ENCODE data around the gene FOXN3.

FOXN3 gene

GRCh38 chr14:89180546-89180945 lies 236.5 kb downstream of the FOXN3 start:
- Mint-ChIP-seq H3K4me1 (ENCODE audit: low read depth) (peaks cover 9% of the 10 kb centered on the region), H3K36me3 (ENCODE audit: low read depth) (peaks cover 42% of the 10 kb centered on the region), H3K27ac (no peak overlapping the region), H3K4me3 (no peak overlapping the region), H3K9me3 (no peaks in the 10 kb centered on the region), H3K27me3 (no peaks in the 10 kb centered on the region)

DNA sequence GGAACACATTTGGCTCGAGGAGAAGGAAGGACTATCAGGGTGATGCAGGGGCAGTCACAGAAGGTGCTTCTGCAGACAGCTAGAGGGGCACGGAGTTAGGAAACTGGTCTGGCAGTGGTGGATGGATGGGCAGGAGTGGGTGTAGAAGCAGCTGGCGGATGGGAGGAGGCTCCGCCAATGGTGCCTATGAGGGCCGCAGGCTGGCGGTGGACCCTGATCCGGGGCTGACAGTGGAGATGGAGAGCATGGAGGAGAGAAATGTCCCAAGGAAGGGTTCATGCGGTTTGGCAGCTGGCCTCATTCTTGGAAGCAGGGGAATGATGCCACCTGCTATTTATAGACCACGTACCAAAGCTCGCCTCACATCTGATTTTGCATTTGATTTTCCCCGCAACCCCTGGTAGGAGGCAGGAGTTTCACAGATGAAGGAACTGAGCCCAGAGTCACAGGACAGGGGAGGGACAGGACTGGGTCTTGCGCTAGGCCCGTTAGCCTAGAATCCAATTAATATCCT lies 237.1 kb downstream of the FOXN3 start:
- Mint-ChIP-seq H3K9me3 (no peaks in the 10 kb centered on the region), H3K27me3 (no peaks in the 10 kb centered on the region), H3K36me3 (ENCODE audit: low read depth) (peaks cover 38% of the 10 kb centered on the region), H3K27ac (no peak overlapping the region), H3K4me1 (ENCODE audit: low read depth) (peaks cover 9% of the 10 kb centered on the region), H3K4me3 (no peak overlapping the region)

DNA sequence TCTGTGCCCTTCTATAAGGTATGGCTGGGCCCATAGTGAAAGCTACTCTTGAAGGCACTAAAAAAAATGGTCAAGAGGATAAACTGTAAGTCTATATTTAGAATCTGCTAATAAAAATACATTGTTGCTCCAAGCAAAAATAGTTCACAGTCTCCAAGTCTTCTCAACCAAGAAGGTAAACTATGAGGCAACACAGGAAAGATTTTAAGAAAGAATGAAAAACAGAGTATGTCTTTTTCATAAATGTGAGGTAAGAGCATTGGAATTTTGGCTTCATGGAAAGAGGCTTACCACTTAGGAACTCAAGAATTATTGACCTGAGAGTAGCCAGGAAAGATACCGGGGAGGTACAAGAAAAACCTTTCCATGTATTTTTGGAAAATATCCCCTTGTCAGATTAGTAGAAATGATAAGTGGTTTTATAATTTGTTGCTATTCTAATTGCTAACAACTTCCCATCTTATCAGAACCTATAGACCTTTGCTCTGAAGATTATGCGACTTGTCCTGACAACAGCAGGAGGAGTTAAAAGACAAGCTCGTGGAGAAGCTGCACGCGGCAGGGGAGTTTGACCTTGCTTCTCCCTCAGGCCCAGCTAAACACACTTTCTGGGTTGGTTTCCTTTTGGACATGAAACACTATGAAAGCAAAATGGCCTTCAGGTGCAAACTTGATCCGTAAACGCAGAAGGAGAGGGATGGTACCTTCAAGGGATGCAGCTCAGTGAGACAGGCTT lies 238.1 kb downstream of the FOXN3 start:
- Mint-ChIP-seq H3K27ac (peak overlapping the region; percentile 37), H3K36me3 (ENCODE audit: low read depth) (peaks cover 42% of the 10 kb centered on the region), H3K9me3 (peaks cover 7% of the 10 kb centered on the region), H3K27me3 (no peaks in the 10 kb centered on the region), H3K4me3 (no peak overlapping the region), H3K4me1 (ENCODE audit: low read depth) (peaks cover 9% of the 10 kb centered on the region)

- H3K9me3 Mint-ChIP-seq, result peaks cover 7% of the 10 kb centered on the region
- no peak overlapping the region for H3K4me3 Mint-ChIP-seq
- H3K4me1 Mint-ChIP-seq (ENCODE audit: low read depth), result peaks cover 9% of the 10 kb centered on the region
- H3K36me3 Mint-ChIP-seq (ENCODE audit: low read depth), result peaks cover 43% of the 10 kb centered on the region
- H3K27me3 Mint-ChIP-seq, result no peaks in the 10 kb centered on the region
- no peak overlapping the region for H3K27ac Mint-ChIP-seq
These were observed 238.7 kb downstream of the FOXN3 start for GRCh38 chr14:89178376-89178775.

DNA sequence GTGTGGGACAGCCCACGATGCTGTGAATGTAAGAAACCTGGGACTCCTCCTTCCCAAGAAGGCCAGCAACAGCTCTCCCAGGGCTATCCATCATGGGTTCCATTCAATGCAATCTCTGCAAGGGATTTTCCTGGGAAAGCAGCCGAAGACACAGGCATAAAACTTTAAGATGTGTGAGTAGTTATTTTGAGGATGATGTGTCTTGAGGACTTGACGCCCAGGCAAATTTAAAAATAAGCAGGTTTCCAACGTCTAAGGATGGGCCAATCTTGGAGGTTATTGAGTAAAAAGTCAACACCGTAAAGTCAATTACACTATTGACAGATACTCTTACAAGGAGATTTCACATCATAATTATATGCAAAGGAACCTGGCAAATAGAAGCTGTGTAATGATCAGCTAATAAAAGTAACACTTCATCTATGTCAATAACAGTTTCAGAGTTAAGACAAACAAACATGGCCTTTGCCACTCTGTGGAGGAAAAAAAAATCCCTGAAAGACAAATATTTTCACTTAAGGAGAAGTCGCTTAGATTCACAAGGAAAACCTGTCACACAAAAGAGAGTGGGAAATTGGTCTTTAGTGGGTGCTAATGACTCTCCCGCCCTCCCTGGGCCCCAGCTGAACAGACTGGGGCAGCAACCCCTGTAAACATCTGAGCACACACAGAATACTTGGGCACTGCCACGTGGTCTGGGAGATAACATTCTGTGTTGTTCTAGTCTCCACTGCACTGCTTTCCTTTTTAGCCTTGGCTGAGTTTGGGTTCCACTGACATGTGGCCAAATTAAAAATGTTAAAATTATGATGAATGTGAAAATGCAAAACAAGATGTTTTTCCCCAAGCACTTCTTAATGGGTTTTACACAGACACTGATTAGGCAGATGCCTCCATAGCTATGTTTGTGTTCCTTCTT lies 240.9 kb downstream of the FOXN3 start:
- peak overlapping the region; percentile 18 for H3K27ac Mint-ChIP-seq
- peaks cover 9% of the 10 kb centered on the region for H3K4me1 Mint-ChIP-seq (ENCODE audit: low read depth)
- peaks cover 51% of the 10 kb centered on the region for H3K36me3 Mint-ChIP-seq (ENCODE audit: low read depth)
- no peak overlapping the region for H3K4me3 Mint-ChIP-seq
- peaks cover 14% of the 10 kb centered on the region for H3K9me3 Mint-ChIP-seq
- H3K27me3 Mint-ChIP-seq, result no peaks in the 10 kb centered on the region

DNA sequence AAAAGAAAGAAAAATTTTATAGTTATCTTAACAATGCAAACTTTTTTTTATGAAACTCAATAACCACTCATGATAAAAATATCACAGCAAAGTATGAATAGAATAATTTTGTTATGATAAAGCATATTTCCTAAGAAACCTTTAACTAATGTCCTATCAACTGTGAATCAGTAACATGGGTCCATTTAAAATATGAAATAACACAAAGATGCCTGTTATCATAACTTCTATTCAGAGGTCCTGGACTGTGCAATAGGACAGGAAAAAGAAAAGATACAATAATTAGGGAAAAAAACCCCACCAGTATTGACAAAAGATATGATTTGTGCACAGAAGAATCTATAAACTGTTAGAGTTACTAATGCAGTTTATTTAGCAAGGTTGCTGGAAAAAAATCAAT lies 245.4 kb downstream of the FOXN3 start:
- Mint-ChIP-seq H3K4me3 (no peak overlapping the region), H3K36me3 (ENCODE audit: low read depth) (peaks cover 79% of the 10 kb centered on the region), H3K27ac (no peak overlapping the region), H3K4me1 (ENCODE audit: low read depth) (peaks cover 13% of the 10 kb centered on the region), H3K9me3 (peaks cover 24% of the 10 kb centered on the region), H3K27me3 (no peaks in the 10 kb centered on the region)

- peaks cover 24% of the 10 kb centered on the region for H3K9me3 Mint-ChIP-seq
- H3K27me3 Mint-ChIP-seq, result no peaks in the 10 kb centered on the region
- H3K27ac Mint-ChIP-seq, result no peak overlapping the region
- H3K36me3 Mint-ChIP-seq (ENCODE audit: low read depth), result peaks cover 75% of the 10 kb centered on the region
- no peak overlapping the region for H3K4me3 Mint-ChIP-seq
- peaks cover 13% of the 10 kb centered on the region for H3K4me1 Mint-ChIP-seq (ENCODE audit: low read depth)
These were observed 245.9 kb downstream of the FOXN3 start for GRCh38 chr14:89171168-89171567.

GRCh38 chr14:89167705-89168104 lies 249.3 kb downstream of the FOXN3 start:
- Mint-ChIP-seq H3K36me3 (ENCODE audit: low read depth) (peaks cover 54% of the 10 kb centered on the region), H3K27me3 (no peaks in the 10 kb centered on the region), H3K4me1 (ENCODE audit: low read depth) (peaks cover 29% of the 10 kb centered on the region), H3K9me3 (peaks cover 12% of the 10 kb centered on the region), H3K4me3 (no peak overlapping the region), H3K27ac (no peak overlapping the region)

GRCh38 chr14:89166633-89167032 lies 250.4 kb downstream of the FOXN3 start:
- Mint-ChIP-seq H3K9me3 (peaks cover 12% of the 10 kb centered on the region), H3K36me3 (ENCODE audit: low read depth) (peaks cover 54% of the 10 kb centered on the region), H3K27ac (no peak overlapping the region), H3K4me3 (no peak overlapping the region), H3K4me1 (ENCODE audit: low read depth) (peaks cover 29% of the 10 kb centered on the region), H3K27me3 (no peaks in the 10 kb centered on the region)

GRCh38 chr14:89165189-89166181 lies 251.5 kb downstream of the FOXN3 start:
- H3K4me3 Mint-ChIP-seq, result peak overlapping the region; percentile 71
- H3K36me3 Mint-ChIP-seq (ENCODE audit: low read depth), result peaks cover 53% of the 10 kb centered on the region
- peak overlapping the region; percentile 88 for H3K27ac Mint-ChIP-seq
- peaks cover 29% of the 10 kb centered on the region for H3K4me1 Mint-ChIP-seq (ENCODE audit: low read depth)
- H3K9me3 Mint-ChIP-seq, result peaks cover 7% of the 10 kb centered on the region
- no peaks in the 10 kb centered on the region for H3K27me3 Mint-ChIP-seq

DNA sequence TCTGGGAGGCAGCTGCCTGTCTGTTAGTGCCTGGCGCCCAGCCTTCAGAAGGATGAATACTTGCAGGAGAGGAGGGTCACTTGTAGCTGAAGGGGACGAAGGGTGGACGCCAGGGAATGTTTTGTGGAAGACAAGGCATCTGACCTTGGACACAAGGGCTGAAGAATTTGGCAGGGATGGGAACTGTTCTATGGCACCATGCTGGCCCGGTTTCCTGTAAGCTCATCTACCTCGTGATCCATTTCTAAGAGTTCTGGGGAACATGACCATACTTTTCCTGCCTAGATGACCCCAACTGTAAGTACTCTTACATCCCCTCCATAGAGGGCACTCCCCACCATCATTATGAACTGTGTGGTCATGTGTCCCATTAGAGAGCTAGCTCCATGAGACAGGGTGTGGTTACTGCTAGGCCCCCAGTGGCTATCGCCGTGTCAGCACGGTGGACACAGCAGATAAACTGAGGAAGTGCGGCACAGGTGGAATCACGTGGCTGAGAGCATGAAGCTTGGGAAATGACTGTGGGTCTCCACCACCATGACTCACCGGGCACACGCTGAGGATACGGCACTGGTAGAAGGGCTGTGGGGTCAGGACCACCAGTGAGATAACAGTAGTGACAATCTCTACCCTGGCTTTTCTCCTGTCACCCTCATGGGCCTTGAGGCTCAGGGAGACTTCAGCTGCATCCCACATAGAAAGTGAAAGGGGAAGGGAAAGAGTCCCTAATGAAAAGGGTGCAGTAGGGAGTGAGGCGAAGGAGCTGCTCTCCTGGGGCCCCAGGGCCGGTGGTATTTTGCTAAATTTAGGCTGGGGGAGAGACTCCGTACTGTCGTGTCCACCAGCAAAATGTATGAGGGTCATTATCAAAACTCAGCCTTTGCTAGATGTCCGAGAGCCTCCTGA lies 252.6 kb downstream of the FOXN3 start:
- Mint-ChIP-seq H3K36me3 (ENCODE audit: low read depth) (peaks cover 50% of the 10 kb centered on the region), H3K4me3 (peak overlapping the region; percentile 71), H3K27me3 (no peaks in the 10 kb centered on the region), H3K4me1 (ENCODE audit: low read depth) (peaks cover 29% of the 10 kb centered on the region), H3K9me3 (peaks cover 7% of the 10 kb centered on the region), H3K27ac (peak overlapping the region; percentile 88)

- H3K4me1 Mint-ChIP-seq (ENCODE audit: low read depth), result peaks cover 29% of the 10 kb centered on the region
- no peaks in the 10 kb centered on the region for H3K27me3 Mint-ChIP-seq
- H3K27ac Mint-ChIP-seq, result no peak overlapping the region
- no peak overlapping the region for H3K4me3 Mint-ChIP-seq
- no peaks in the 10 kb centered on the region for H3K9me3 Mint-ChIP-seq
- peaks cover 48% of the 10 kb centered on the region for H3K36me3 Mint-ChIP-seq (ENCODE audit: low read depth)
These were observed 253.9 kb downstream of the FOXN3 start for GRCh38 chr14:89163031-89163636.

DNA sequence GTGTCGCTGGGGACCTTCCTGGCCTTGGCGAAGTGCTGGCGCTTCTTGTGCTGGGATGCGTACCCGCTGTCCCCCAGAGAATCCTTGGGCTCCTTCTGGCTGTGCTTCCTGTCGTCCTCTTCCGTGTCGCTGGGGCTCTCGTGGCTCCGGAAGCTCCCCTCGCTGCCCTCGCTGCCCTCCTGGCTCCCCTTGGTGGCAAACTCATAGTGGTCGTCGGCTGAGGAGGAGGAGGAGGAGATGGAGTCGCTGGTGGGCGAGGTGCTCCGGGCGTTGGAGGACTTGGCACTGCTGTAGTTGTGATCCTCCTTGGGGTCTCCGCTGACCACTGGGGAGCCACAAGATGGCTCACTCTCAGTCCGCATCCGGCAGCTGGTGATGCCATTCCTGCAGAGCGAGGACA lies 254.4 kb downstream of the FOXN3 start:
- no peak overlapping the region for H3K4me3 Mint-ChIP-seq
- H3K4me1 Mint-ChIP-seq (ENCODE audit: low read depth), result peaks cover 25% of the 10 kb centered on the region
- H3K27ac Mint-ChIP-seq, result no peak overlapping the region
- H3K9me3 Mint-ChIP-seq, result no peaks in the 10 kb centered on the region
- H3K36me3 Mint-ChIP-seq (ENCODE audit: low read depth), result peaks cover 44% of the 10 kb centered on the region
- no peaks in the 10 kb centered on the region for H3K27me3 Mint-ChIP-seq
